ENCODE measurements around the gene PPP1R13B. TPM values are rescaled to one million over a fixed set of nuclear protein-coding genes. Genes with fewer than 3 reads are reported as not detected.

PPP1R13B gene
- total RNA-seq, 1 experiment from 2014 or later: 16.2 TPM

DNA sequence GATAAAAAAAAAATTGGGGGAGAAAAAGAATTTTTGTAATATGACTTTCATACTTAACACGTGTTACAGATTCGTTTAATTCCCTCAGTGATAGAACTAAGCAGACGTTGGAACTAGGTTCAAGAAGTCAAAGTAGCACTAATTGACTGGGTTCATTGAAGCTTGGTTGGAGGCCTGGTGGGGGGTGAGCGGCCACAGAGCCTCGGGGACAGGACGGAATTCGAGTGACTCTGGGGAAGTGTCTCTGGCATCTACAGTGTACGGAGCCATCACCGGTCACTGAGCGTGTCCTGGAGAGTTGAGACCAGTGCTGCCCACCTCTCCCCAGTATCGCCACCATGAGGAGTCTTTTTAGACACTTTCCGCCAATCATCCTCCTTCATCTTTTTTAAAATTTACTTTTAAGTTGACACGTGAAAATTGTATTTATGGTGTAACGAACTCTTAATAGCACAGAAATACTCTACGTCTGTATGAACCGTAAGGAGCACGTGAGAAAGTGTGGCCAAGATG lies 130.4 kb downstream of the PPP1R13B start:
- TSS peak; percentile 32 for BruUV-seq (replicated peaks)
- ChIA-PET POLR2A (interaction anchor here (1.6 to 2.5 kb wide), 3 partner anchors 155 to 195 kb away, joined by 3 to 6 read pairs (median 5); partner anchors contain the start of genes BAG5 and COA8), CTCF (no interaction called here)
- no peak overlapping the region for H3K27ac Mint-ChIP-seq (ENCODE audit: low read depth, unreplicated experiment)
- H3K4me1 Mint-ChIP-seq (ENCODE audit: insufficient read depth, unreplicated experiment): peaks cover 36% of the 10 kb centered on the region
- H3K36me3 Mint-ChIP-seq (ENCODE audit: insufficient read depth, unreplicated experiment): peaks cover 7% of the 10 kb centered on the region
- peak overlapping the region; percentile 94 for H3K4me3 Mint-ChIP-seq (ENCODE audit: unreplicated experiment)
- intact Hi-C loops (cut with micrococcal nuclease): loop anchor here (10.0 kb wide), 2 partner anchors 92 to 142 kb away; partner anchors contain the start of gene KLC1
- H3K9me3 Mint-ChIP-seq (ENCODE audit: unreplicated experiment): no peaks in the 10 kb centered on the region
- H3K27me3 Mint-ChIP-seq (ENCODE audit: insufficient read depth, unreplicated experiment): no peaks in the 10 kb centered on the region
- TF ChIP-seq, protein P1, sequence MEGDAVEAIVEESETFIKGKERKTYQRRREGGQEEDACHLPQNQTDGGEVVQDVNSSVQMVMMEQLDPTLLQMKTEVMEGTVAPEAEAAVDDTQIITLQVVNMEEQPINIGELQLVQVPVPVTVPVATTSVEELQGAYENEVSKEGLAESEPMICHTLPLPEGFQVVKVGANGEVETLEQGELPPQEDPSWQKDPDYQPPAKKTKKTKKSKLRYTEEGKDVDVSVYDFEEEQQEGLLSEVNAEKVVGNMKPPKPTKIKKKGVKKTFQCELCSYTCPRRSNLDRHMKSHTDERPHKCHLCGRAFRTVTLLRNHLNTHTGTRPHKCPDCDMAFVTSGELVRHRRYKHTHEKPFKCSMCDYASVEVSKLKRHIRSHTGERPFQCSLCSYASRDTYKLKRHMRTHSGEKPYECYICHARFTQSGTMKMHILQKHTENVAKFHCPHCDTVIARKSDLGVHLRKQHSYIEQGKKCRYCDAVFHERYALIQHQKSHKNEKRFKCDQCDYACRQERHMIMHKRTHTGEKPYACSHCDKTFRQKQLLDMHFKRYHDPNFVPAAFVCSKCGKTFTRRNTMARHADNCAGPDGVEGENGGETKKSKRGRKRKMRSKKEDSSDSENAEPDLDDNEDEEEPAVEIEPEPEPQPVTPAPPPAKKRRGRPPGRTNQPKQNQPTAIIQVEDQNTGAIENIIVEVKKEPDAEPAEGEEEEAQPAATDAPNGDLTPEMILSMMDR (IDR thresholded peaks at IDR 0.05; ENCODE audit: unreplicated experiment): no peak
- DNase-seq (ENCODE audit: unreplicated experiment): no peak

DNA sequence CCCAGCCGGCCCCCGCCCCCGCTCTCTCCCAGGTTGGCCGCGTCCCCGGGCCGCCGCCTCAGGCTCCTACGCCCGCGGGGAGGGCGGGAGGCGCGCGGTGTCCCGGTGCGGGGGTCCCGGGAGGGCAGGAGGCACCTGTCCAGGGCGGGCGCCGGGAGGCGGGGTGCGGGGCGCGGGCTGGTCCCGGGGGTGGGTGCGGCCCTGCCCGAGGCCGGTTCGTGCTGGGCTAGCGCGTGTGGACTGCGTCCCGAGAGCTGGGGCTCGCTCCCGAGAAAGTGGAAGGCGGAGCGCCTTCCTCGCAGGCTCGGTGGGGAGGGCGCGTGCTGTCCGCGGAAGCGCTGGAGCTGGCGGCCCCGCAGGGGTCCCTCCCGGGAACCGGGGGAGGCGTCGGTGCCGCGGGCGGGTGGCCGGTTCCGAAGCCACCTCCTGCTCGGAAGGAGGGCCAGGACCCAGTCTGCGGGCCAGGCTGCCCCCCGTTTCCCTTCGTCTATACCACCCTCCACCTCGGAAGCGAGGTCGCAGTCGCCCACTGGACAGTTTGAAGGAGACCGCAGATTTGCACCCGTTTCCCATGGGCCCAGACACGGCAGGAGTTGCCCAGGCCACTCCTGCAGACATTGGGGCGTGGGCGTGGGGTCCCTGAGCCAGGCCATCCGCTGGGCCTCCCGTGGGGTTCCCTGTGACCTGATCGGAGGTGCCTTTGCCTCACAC lies 131.1 kb downstream of the PPP1R13B start:
- H3K4me1 Mint-ChIP-seq (ENCODE audit: insufficient read depth, unreplicated experiment): peaks cover 33% of the 10 kb centered on the region
- H3K4me3 Mint-ChIP-seq (ENCODE audit: unreplicated experiment): peak overlapping the region; percentile 94
- TF ChIP-seq, protein P1 (IDR thresholded peaks at IDR 0.05; ENCODE audit: unreplicated experiment): no peak
- intact Hi-C loops (cut with micrococcal nuclease): loop anchor here (10.0 kb wide), 2 partner anchors 91 to 141 kb away; partner anchors contain the start of gene KLC1
- DNase-seq (ENCODE audit: unreplicated experiment): no peak
- no TSS peak for BruUV-seq (replicated peaks)
- no peaks in the 10 kb centered on the region for H3K27me3 Mint-ChIP-seq (ENCODE audit: insufficient read depth, unreplicated experiment)
- CTCF ChIA-PET: interaction anchor here (0.5 to 0.9 kb wide), 3 partner anchors 9 to 67 kb away, joined by 3 read pairs; no protein-coding TSS in a partner anchor
- peaks cover under 1% of the 10 kb centered on the region for H3K36me3 Mint-ChIP-seq (ENCODE audit: insufficient read depth, unreplicated experiment)
- H3K27ac Mint-ChIP-seq (ENCODE audit: low read depth, unreplicated experiment): no peak overlapping the region
- POLR2A ChIA-PET: interaction anchor here (1.0 to 2.5 kb wide), 10 partner anchors 12 to 330 kb away, joined by 3 to 7 read pairs (median 4); partner anchors contain the start of genes BAG5, COA8 and KLC1
- no peaks in the 10 kb centered on the region for H3K9me3 Mint-ChIP-seq (ENCODE audit: unreplicated experiment)

DNA sequence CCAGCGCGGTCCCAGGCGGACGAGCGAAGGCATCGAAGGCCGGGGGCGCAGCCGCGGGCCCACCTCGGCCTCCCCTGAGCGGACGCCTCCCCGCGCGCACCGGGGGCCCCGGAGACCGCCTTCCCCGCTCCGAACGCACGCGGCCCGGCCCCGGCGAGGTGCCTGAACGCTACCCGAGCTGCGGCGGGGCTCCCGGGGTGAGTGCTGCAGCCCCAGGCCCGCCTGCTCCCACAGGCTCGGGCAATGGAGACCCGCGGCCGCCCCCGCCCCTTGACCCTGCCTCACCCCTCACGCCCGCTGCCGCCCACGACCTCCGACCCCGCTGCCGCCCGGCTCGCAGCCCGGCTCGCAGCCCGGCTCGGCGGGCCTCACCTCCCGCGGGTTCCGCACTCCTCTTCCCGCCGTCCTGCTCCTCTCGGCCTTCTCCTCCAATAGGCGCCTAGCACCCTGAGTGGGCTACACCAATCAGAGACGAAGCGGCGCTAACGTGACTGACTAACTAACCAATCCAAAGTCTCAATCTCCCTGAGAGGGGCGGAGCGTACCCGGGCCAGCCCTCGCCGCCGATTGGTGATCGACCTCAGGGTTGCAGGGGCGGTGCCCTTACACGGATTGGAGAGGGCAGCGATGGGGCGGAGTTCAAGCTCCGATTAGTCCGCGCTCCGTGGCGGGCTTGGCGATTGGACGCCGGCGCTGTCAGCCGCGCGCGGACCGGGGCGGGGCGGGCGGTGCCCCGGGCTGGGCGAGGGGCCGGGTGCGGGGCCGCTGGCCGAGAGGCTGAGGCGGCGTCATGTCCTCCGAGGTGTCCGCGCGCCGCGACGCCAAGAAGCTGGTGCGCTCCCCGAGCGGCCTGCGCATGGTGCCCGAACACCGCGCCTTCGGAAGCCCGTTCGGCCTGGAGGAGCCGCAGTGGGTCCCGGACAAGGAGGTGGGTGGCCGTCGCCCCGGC lies 132.0 kb downstream of the PPP1R13B start, which contains the start of the genes XRCC3 and ZFYVE21:
Gene XRCC3, minus strand, starts transcription at position 400 of the 949 bp plus-strand sequence. CDS start 4,364 bp downstream, outside the sequence.
Gene ZFYVE21, plus strand, starts transcription at position 759 of the 949 bp plus-strand sequence. Its CDS starts 32 bp downstream, at position 791.
- Mint-ChIP-seq H3K27me3 (ENCODE audit: insufficient read depth, unreplicated experiment) (no peaks in the 10 kb centered on the region), H3K4me1 (ENCODE audit: insufficient read depth, unreplicated experiment) (peaks cover 38% of the 10 kb centered on the region), H3K27ac (ENCODE audit: low read depth, unreplicated experiment) (peak within 1 kb of the TSS; percentile 87), H3K4me3 (ENCODE audit: unreplicated experiment) (peak within 1 kb of the TSS; percentile 94), H3K36me3 (ENCODE audit: insufficient read depth, unreplicated experiment) (no peaks in the 10 kb centered on the region), H3K9me3 (ENCODE audit: unreplicated experiment) (no peaks in the 10 kb centered on the region)
- DNase-seq (ENCODE audit: unreplicated experiment): peak; percentile 100
- CTCF ChIA-PET: interaction anchor here (0.5 to 0.9 kb wide), 3 partner anchors 10 to 66 kb away, joined by 3 read pairs; no protein-coding TSS in a partner anchor
- POLR2A ChIA-PET: interaction anchor here (0.6 to 2.0 kb wide), 15 partner anchors 11 to 385 kb away, joined by 3 to 7 read pairs (median 3); partner anchors contain the start of genes BAG5, COA8 and KLC1
- TF ChIP-seq, protein P1 (IDR thresholded peaks at IDR 0.05; ENCODE audit: unreplicated experiment): no peak
- intact Hi-C loops (cut with micrococcal nuclease): loop anchor here (10.0 kb wide), 2 partner anchors 91 to 141 kb away; partner anchors contain the start of gene KLC1
- no TSS peak for BruUV-seq (replicated peaks)

All from MCF 10A (cell line).